HG02571 (cell line): ENCODE measurements around the gene CFAP74.

Experiments used
- ATAC-seq: cut with Tn5 transposase; IDR thresholded peaks from one replicate; pipeline ENCODE4 v1.9.1; 2021; ENCODE audit warnings: mild to moderate bottlenecking, moderate library complexity; ENCODE audit not compliant: unreplicated experiment

Gene CFAP74

DNA sequence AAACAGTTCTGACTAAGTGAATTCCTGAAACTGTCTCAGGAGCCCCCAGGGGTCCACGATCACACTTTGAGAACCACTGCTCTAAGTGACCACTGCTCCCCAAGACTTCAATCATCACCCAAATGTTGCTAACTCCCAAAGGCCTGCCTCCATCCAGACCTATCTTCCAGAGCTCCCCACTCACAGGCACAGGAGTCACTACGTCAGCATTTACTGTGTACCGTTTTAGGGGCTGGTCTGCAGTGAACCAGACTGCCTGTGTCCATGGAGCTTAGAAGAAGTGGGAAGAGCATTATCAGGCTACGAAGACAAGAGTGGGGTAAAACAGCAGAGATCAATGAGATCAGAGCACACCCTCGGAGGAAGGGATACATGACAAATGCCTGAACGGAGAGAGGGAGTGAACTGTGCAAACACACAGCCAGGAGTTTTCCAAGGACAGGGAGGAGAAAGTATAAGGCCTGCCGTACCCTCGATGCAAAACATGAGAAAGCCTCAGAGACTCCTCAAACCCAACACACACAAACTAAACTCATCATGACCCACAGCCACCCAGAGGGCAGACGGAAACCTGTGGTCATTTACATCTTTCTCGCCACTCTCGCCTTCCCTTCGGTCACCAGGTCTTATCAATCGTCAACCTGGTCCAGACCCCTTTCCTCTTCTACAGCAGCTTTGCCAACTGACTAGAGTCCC, 122.8 kb downstream of the CFAP74 start:
- no peak for ATAC-seq

- ATAC-seq: no peak
Observed at GRCh38 chr1:1879942-1880341, 123.6 kb downstream of the CFAP74 start.

DNA sequence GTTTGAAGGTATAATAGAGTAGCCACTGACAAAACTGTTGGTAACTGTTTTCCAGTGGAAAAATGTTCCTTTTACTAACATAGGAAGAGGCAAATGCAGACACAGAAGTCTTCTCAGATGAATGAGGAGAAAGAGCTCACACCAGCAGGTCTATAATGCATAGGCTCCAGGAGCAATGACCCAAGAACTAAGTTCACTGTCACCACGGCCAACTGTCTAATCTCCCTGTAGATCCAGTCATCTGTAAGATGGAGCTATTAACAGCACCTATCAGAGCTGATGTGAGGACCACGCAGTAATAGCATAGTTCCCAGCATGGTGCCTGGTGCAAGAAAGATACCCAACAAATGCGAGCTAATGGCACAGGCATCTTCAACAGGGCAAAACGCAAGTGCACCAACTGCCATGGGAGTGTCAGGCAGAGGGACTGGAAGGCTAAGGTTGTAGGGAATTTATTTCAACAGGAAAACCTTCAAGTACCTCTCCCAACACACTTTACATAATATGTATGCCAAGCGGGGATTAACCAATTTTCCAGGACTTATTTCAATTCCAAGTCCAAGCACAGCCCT, 125.6 kb downstream of the CFAP74 start:
- no peak for ATAC-seq

- no peak for ATAC-seq
Observed at GRCh38 chr1:1876335-1876930, 127.2 kb downstream of the CFAP74 start.

DNA sequence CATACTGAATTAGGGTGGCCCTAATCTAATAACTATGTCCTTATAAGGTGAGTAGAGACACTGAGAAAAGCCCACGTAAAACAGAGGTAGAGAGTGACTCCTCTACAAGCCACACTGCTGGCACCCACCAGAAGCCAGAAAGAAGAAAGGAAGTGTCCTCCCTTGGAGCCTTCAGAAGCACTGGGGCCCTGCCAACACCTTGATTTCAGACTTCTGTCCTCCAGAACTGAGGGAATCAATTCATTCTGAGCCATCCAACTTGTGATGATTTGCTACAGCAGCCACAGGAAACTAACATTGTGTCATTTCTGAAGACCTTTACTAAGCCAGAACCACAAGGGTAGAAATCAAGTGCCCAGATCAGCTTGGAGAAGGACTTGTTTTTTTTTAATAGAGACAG, 127.7 kb downstream of the CFAP74 start:
- ATAC-seq: no peak

- no peak for ATAC-seq
Observed at GRCh38 chr1:1874901-1875300, 128.7 kb downstream of the CFAP74 start.

- no peak for ATAC-seq
Observed at GRCh38 chr1:1873186-1873585, 130.4 kb downstream of the CFAP74 start.

DNA sequence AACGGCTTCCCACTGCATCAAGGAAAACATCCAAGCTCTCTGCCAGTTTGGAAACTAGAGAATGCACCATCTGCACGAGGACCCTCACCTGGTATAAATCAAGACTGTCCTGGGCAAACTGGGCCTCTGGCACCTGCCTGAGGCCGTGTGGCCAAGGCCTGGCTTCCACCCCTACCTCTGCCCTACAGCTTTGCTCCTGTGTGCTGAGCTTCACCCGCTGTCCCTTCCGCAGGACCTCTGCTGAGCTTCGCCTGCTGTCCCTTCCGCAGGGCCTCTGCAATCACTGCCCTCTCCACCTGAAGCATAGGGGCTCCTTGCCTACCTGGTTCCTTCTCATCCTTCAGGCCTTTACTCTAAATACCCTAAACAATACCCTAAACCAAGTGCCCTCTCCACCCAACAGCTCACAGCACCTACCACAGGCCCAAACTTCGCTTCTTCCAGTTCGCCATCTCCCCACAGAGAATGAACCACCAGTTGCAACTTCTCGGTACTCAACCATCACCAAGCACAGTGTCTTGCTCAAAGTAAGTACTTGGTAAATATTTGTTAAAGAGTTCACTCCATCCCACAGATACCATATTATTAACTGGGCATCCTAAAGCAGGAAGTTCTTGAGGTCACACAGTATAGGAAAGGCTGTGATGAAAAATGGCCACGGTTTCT, 131.1 kb downstream of the CFAP74 start:
- no peak for ATAC-seq
